NB4 (cell line): ENCODE data around the gene KLF3.

Experiments
- CTCF ChIP-seq: IDR thresholded peaks from one replicate; pipeline ENCODE4 v1.5.1; 2012; ENCODE audit warnings: low read depth, low read length
- MAX ChIP-seq: IDR thresholded peaks from 2 replicates; pipeline ENCODE4 v1.6.1; 2011; ENCODE audit warnings: low read depth, low read length
- MYC ChIP-seq: IDR thresholded peaks from 2 replicates; pipeline ENCODE4 v1.6.1; 2011; ENCODE audit warnings: low read depth, low read length
- POLR2A ChIP-seq: IDR thresholded peaks from 2 replicates; pipeline ENCODE4 v1.6.1; 2011; ENCODE audit warnings: mild to moderate bottlenecking; ENCODE audit not compliant: insufficient read length; ENCODE audit errors: extremely low read depth

DNA sequence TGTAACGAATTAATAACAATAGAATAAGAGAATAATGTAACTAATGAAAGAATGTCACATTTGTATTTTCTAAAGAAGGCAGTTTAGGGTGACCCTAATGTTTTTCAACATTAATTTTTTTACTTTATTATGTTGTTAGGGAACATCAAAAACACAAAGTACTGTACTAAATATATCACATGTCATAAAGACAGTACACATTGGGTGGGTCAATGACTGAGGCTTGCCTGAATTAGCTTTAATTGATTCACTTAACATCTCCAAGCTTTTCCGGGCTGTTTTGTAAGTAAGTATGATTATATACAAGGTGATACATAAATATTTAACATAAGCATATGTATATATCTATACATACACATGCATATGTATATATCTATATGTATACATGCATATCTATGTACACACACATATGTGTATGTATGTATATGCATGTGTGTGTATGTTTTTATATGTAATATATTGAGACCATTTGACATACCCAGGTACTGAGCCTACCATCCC lies 43.4 kb upstream of the KLF3 start:
- TF ChIP-seq CTCF (no peak), POLR2A (no peak), MYC (no peak), MAX (no peak)
